Astrocyte of the spinal cord (primary cell): ENCODE measurements around the gene SRP9.
A peak's percentile ranks its signal among the peaks of the same experiment; 100 is the strongest.
"Not testable (repeated sequence)": the region's sequence is repeated elsewhere in the genome, so short reads cannot be mapped to it uniquely, and the experiment has no call there.

ENCODE experiments used
- DNase-seq: peaks from one replicate; pipeline ENCODE4 v3.0.0; 2011; ENCODE audit warnings: low read depth, low spot score
- H3K4me3 ChIP-seq: 2 replicates; pipeline ENCODE4 v1.5.1; 2011; ENCODE audit warnings: low read depth, mild to moderate bottlenecking, low read length, moderate library complexity
- CTCF ChIP-seq: IDR thresholded peaks from 2 replicates; pipeline ENCODE4 v1.5.1; 2012; ENCODE audit warnings: low read depth, mild to moderate bottlenecking, low read length, inconsistent platforms
- in situ Hi-C: cut with HindIII; loops from 2 replicates; pipeline ENCODE4 v1.10.0; 2017; ENCODE audit warnings: low sequenced_read_pairs

Gene SRP9

GRCh38 chr1:225811622-225812487 is 34.2 kb downstream of the SRP9 start:
- DNase-seq, result no peak
- peak; percentile 52 for TF ChIP-seq CTCF
- in situ Hi-C loops, result no loop called here
- no peak overlapping the region for H3K4me3 ChIP-seq

GRCh38 chr1:225812488-225813213 is 35.0 kb downstream of the SRP9 start:
- no peak for DNase-seq
- H3K4me3 ChIP-seq, result no peak overlapping the region
- TF ChIP-seq CTCF, result no peak
- in situ Hi-C loops, result no loop called here

- in situ Hi-C loops, result no loop called here
- no peak for TF ChIP-seq CTCF
- H3K4me3 ChIP-seq, result no peak overlapping the region
- DNase-seq, result peak; percentile 70
Measured at GRCh38 chr1:225813214-225813964, 35.8 kb downstream of the SRP9 start.

- no peak overlapping the region for H3K4me3 ChIP-seq
- no peak for TF ChIP-seq CTCF
- in situ Hi-C loops, result no loop called here
- no peak for DNase-seq
Measured at GRCh38 chr1:225814381-225814780, 36.8 kb downstream of the SRP9 start.

GRCh38 chr1:225815090-225815489 is 37.5 kb downstream of the SRP9 start:
- in situ Hi-C loops, DNase-seq, H3K4me3 ChIP-seq: not testable (repeated sequence)

- in situ Hi-C loops, result no loop called here
- H3K4me3 ChIP-seq, result no peak overlapping the region
- DNase-seq, result no peak
Measured at GRCh38 chr1:225815526-225816178, 38.0 kb downstream of the SRP9 start.

More at GRCh38 chr1:225815526-225816178, 38.0 kb downstream of the SRP9 start:
- no peak for TF ChIP-seq CTCF
